Measurements from ENCODE around the gene RAD52.

RAD52 gene

GRCh38 chr12:868722-869121, 80.8 kb downstream of the RAD52 start:
- TF ChIP-seq SPI1 (IDR thresholded peaks at IDR 0.05; ENCODE audit: low read depth, low read length) (no peak), POLR2AphosphoS5 (IDR thresholded peaks at IDR 0.05; ENCODE audit: low read depth, low read length) (no peak), PAX5 (IDR thresholded peaks at IDR 0.05; ENCODE audit: insufficient read depth, low read length, severe bottlenecking) (no peak), POU2F2 (IDR thresholded peaks at IDR 0.05; ENCODE audit: low read depth, low read length) (no peak), TAF1 (IDR thresholded peaks at IDR 0.05; ENCODE audit: low read depth, low read length) (no peak), POLR2A (IDR thresholded peaks at IDR 0.05; ENCODE audit: low read depth, low read length) (no peak)
- no peak for DNase-seq (ENCODE audit: insufficient read length, low spot score)
- FAIRE-seq: no peak

- no peak for FAIRE-seq
- DNase-seq (ENCODE audit: insufficient read length, low spot score): no peak
- TF ChIP-seq POLR2AphosphoS5 (IDR thresholded peaks at IDR 0.05; ENCODE audit: low read depth, low read length) (no peak), SPI1 (IDR thresholded peaks at IDR 0.05; ENCODE audit: low read depth, low read length) (no peak), POLR2A (IDR thresholded peaks at IDR 0.05; ENCODE audit: low read depth, low read length) (no peak), TAF1 (IDR thresholded peaks at IDR 0.05; ENCODE audit: low read depth, low read length) (no peak), POU2F2 (IDR thresholded peaks at IDR 0.05; ENCODE audit: low read depth, low read length) (no peak), PAX5 (IDR thresholded peaks at IDR 0.05; ENCODE audit: insufficient read depth, low read length, severe bottlenecking) (no peak)
Measured at GRCh38 chr12:867905-868304, 81.6 kb downstream of the RAD52 start.

GRCh38 chr12:865614-866013, 83.9 kb downstream of the RAD52 start:
- TF ChIP-seq POLR2AphosphoS5 (IDR thresholded peaks at IDR 0.05; ENCODE audit: low read depth, low read length) (no peak), TAF1 (IDR thresholded peaks at IDR 0.05; ENCODE audit: low read depth, low read length) (no peak)
- DNase-seq (ENCODE audit: insufficient read length, low spot score) (no peak), FAIRE-seq (no peak)

- TF ChIP-seq SPI1 (IDR thresholded peaks at IDR 0.05; ENCODE audit: low read depth, low read length) (no peak), POLR2AphosphoS5 (IDR thresholded peaks at IDR 0.05; ENCODE audit: low read depth, low read length) (no peak), PAX5 (IDR thresholded peaks at IDR 0.05; ENCODE audit: insufficient read depth, low read length, severe bottlenecking) (no peak), POU2F2 (IDR thresholded peaks at IDR 0.05; ENCODE audit: low read depth, low read length) (no peak), POLR2A (IDR thresholded peaks at IDR 0.05; ENCODE audit: low read depth, low read length) (no peak), TAF1 (IDR thresholded peaks at IDR 0.05; ENCODE audit: low read depth, low read length) (no peak)
- DNase-seq (ENCODE audit: insufficient read length, low spot score): no peak
- no peak for FAIRE-seq
Measured at GRCh38 chr12:863285-863684, 86.2 kb downstream of the RAD52 start.

- FAIRE-seq (peak; percentile 9), DNase-seq (ENCODE audit: insufficient read length, low spot score) (no peak)
- TF ChIP-seq POLR2AphosphoS5 (IDR thresholded peaks at IDR 0.05; ENCODE audit: low read depth, low read length) (no peak), TAF1 (IDR thresholded peaks at IDR 0.05; ENCODE audit: low read depth, low read length) (no peak), PAX5 (IDR thresholded peaks at IDR 0.05; ENCODE audit: insufficient read depth, low read length, severe bottlenecking) (no peak), POLR2A (IDR thresholded peaks at IDR 0.05; ENCODE audit: low read depth, low read length) (no peak), SPI1 (IDR thresholded peaks at IDR 0.05; ENCODE audit: low read depth, low read length) (no peak), POU2F2 (IDR thresholded peaks at IDR 0.05; ENCODE audit: low read depth, low read length) (no peak)
Measured at GRCh38 chr12:862303-862911, 87.1 kb downstream of the RAD52 start.

All from GM12891 (cell line).